Measurements from ENCODE around the gene VAV3. TPM values are rescaled to one million over a fixed set of nuclear protein-coding genes. Genes with fewer than 3 reads are reported as not detected.

VAV3 gene
- total RNA-seq, 1 experiment from 2014 or later: not detected

- BruUV-seq (replicated peaks): no TSS peak
- RAD21 ChIA-PET (ENCODE audit: low non-redundant PET in 1 of 2, low total read pairs in 2 of 2, uncharacterized antibody in 2 of 2, unreplicated experiment in 2 of 2): no interaction called here
Observed at GRCh38 chr1:107550358-107550757, 414.6 kb downstream of the VAV3 start.

More at GRCh38 chr1:107550358-107550757, 414.6 kb downstream of the VAV3 start:
- no peaks in the 10 kb centered on the region for H3K27me3 ChIP-seq (ENCODE audit: insufficient read depth, low read length)
- DNase-seq (ENCODE audit: low read depth, low spot score): no peak
- no peaks in the 10 kb centered on the region for H4K20me1 ChIP-seq (ENCODE audit: insufficient read depth)
- no peak overlapping the region for H3K4me3 ChIP-seq (replicated peaks in 1 of 2; ENCODE audit: low read depth in 1 of 2, low read length in 2 of 2)
- no peaks in the 10 kb centered on the region for H3K4me1 ChIP-seq (ENCODE audit: control insufficient read depth in 1 of 2, insufficient read depth in 2 of 2, low read length in 2 of 2)
- TF ChIP-seq ZBTB33 (IDR thresholded peaks at IDR 0.05; ENCODE audit: extremely low read depth, insufficient replicate concordance, low read length) (no peak), SRF (IDR thresholded peaks at IDR 0.05; ENCODE audit: low read depth) (no peak), SIN3A (IDR thresholded peaks at IDR 0.05; ENCODE audit: low read depth) (no peak), CTCF (IDR thresholded peaks at IDR 0.05 in 2 of 3, conservative IDR thresholded peaks at IDR 0.05 in 1 of 3; ENCODE audit: borderline replicate concordance in 1 of 3, insufficient read depth in 1 of 3, low read depth in 2 of 3, low read length in 2 of 3) (no peak), REST (IDR thresholded peaks at IDR 0.05; ENCODE audit: low read depth) (no peak), TCF7L2 (IDR thresholded peaks at IDR 0.05; ENCODE audit: borderline replicate concordance, extremely low read depth, insufficient read depth, insufficient read length) (no peak), ZFX (IDR thresholded peaks at IDR 0.05) (no peak), YY1 (IDR thresholded peaks at IDR 0.05; ENCODE audit: extremely low read depth, insufficient replicate concordance, low read depth, low read length) (no peak), SP1 (IDR thresholded peaks at IDR 0.05; ENCODE audit: low read depth) (no peak), POLR2AphosphoS5 (IDR thresholded peaks at IDR 0.05; ENCODE audit: low read depth, low read length) (no peak), EZH2phosphoT487 (IDR thresholded peaks at IDR 0.05; ENCODE audit: borderline replicate concordance) (no peak)
- H3K79me2 ChIP-seq (ENCODE audit: insufficient read depth, low read length): no peaks in the 10 kb centered on the region
- POLR2A ChIA-PET: no interaction called here
- H3K9me3 ChIP-seq (ENCODE audit: control insufficient read depth in 1 of 2, insufficient read depth in 1 of 2, low read depth in 1 of 2, low read length in 2 of 2): peaks cover 0 to 16% of the 10 kb centered on the region in 2 experiments; a peak in 2 of 4 replicates
- H3K27ac ChIP-seq (ENCODE audit: low read depth, low read length): no peak overlapping the region
- no peaks in the 10 kb centered on the region for H3K36me3 ChIP-seq (ENCODE audit: control insufficient read depth in 1 of 2, insufficient read depth in 2 of 2, low read length in 2 of 2)
- ATAC-seq: no peak
- no peak overlapping the region for H2AFZ ChIP-seq (ENCODE audit: low read depth, low read length, poor library complexity, severe bottlenecking)
- H3K4me2 ChIP-seq (ENCODE audit: low read length): no peak overlapping the region
- no peaks in the 10 kb centered on the region for H3K9me2 ChIP-seq (ENCODE audit: insufficient read depth)
- intact Hi-C loops (cut with micrococcal nuclease): no loop called here
- CTCF ChIA-PET: no interaction called here
- H3K9ac ChIP-seq (ENCODE audit: low read length): no peak overlapping the region
